Transverse colon (tissue), 4 donors: ENCODE results near the gene CST7.
"Not testable (repeated sequence)": the region's sequence is repeated elsewhere in the genome, so short reads cannot be mapped to it uniquely, and the experiment has no call there.

Experiments
- EP300 ChIP-seq: sonication (generic); formaldehyde crosslinking; IDR thresholded peaks from one replicate; pipeline ENCODE4 v1.6.1; 2017; ENCODE audit warnings: antibody characterized with exemption, low read depth
- POLR2A ChIP-seq: fragments of 450-650 bp; IDR thresholded peaks from one replicate; pipeline ENCODE4 v1.6.1; 2016; ENCODE audit warnings: antibody characterized with exemption, mild to moderate bottlenecking, moderate library complexity
- POLR2AphosphoS5 ChIP-seq, 3 donors: sonication (generic); formaldehyde crosslinking; IDR thresholded peaks; one replicate each; pipeline ENCODE4 v1.6.1; 2016; ENCODE audit warnings: antibody characterized with exemption in 3 of 3
- TF ChIP-seq, protein P1 (sequence below), 5 experiments: fragments of 200-600 bp in 3 of 5; fragments of 450-650 bp in 2 of 5; sonication (generic) in 3 of 5; IDR thresholded peaks; 1 replicate in 2 of 5; 2 replicates in 3 of 5; pipeline ENCODE4 v1.5.1; 2016 to 2017; ENCODE audit warnings: antibody characterized with exemption in 5 of 5, inconsistent platforms in 3 of 5, mild to moderate bottlenecking in 2 of 5, moderate library complexity in 1 of 5

DNA sequence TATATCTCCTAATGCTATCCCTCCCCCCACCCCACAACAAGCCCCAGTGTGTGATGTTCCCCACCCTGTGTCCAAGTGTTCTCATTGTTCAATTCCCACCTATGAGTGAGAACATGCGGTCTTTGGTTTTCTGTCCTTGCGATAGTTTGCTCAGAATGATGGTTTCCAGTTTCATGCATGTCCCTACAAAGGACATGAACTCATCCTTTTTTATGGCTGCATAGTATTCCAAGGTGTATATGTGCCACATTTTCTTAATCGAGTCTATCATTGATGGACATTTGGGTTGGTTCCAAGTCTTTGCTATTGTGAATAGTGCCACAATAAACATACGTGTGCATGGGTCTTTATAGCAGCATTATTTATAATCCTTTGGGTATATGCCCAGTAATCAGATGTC, 52.3 kb downstream of the CST7 start:
- TF ChIP-seq, protein P1, sequence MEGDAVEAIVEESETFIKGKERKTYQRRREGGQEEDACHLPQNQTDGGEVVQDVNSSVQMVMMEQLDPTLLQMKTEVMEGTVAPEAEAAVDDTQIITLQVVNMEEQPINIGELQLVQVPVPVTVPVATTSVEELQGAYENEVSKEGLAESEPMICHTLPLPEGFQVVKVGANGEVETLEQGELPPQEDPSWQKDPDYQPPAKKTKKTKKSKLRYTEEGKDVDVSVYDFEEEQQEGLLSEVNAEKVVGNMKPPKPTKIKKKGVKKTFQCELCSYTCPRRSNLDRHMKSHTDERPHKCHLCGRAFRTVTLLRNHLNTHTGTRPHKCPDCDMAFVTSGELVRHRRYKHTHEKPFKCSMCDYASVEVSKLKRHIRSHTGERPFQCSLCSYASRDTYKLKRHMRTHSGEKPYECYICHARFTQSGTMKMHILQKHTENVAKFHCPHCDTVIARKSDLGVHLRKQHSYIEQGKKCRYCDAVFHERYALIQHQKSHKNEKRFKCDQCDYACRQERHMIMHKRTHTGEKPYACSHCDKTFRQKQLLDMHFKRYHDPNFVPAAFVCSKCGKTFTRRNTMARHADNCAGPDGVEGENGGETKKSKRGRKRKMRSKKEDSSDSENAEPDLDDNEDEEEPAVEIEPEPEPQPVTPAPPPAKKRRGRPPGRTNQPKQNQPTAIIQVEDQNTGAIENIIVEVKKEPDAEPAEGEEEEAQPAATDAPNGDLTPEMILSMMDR (IDR thresholded peaks at IDR 0.05) = not testable (repeated sequence)
- TF ChIP-seq EP300; POLR2AphosphoS5 (IDR thresholded peaks at IDR 0.05); POLR2A: not testable (repeated sequence)
